ENCODE results near the gene CETN2.
"Not testable (repeated sequence)": the region's sequence is repeated elsewhere in the genome, so short reads cannot be mapped to it uniquely, and the experiment has no call there.

The CETN2 gene

DNA sequence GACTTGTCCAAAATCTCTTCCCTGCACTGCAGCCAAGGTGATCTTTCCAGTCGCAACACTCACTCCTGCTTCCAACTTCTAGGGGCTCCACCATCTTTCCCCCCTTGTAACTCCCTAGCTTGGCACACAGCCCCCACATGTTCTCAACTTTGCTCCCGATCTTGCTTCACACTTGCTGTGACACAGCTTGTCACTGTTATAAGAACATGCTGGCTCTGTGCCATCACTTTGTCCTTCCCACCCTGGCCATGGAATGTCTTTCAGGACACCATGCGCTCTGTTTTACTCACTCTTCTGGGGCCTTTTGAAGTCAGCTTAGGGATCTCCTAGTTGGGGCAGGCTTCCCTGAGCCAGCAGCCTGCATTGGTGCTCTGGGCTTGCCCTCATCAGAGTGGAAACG lies 2.8 kb upstream of the CETN2 start:
- DNase-seq (ENCODE audit: low read depth in 2 of 3, low spot score in 2 of 3) = no peak

GRCh38 chrX:152832520-152832919 lies 2.0 kb upstream of the CETN2 start:
- no peak for DNase-seq (ENCODE audit: low read depth in 2 of 3, low spot score in 2 of 3)

- DNase-seq (ENCODE audit: low read depth in 2 of 3, low spot score in 2 of 3) = no peak
Measured at GRCh38 chrX:152831391-152831790, 834 bp upstream of the CETN2 start.

GRCh38 chrX:152824841-152825374 lies 5.6 kb downstream of the CETN2 start:
- no peak for DNase-seq (ENCODE audit: low read depth in 2 of 3, low spot score in 2 of 3)

GRCh38 chrX:152823657-152824056 lies 6.9 kb downstream of the CETN2 start:
- DNase-seq (ENCODE audit: low read depth in 2 of 3, low spot score in 2 of 3) = no peak

GRCh38 chrX:152822383-152823086 lies 8.0 kb downstream of the CETN2 start:
- DNase-seq (ENCODE audit: low read depth in 2 of 3, low spot score in 2 of 3) = no peak

DNA sequence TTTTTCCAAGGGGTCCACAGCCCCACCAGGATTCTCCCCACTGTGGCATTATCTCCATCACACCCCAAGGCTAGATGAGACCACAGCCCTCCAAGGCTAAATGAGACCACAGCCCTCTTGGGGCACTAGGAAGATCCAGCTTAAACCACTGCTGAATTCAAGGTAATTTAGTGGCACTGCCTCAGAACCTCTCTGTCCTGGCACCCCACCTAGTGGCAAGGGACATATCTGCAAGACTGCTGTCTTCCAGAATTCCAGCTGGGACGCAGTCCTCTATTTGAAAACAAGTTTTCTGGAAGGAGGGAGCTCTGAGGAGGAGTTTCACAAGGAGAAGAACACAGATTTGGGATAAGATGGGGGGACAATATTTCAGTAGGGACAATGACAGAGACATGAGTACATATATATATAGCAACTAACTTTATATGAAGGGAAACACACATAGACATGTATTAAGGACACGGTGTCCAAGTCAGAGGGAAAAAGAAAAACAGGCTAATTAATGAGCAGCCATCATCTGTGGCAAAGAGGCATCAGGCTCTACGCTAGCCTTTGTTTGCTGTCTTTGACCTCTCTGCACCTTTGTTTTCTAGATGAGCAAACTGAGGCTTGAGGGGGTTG lies 9.3 kb downstream of the CETN2 start:
- no peak for DNase-seq (ENCODE audit: low read depth in 2 of 3, low spot score in 2 of 3)

GRCh38 chrX:152819732-152820131 lies 10.8 kb downstream of the CETN2 start:
- DNase-seq (ENCODE audit: low read depth in 2 of 3, low spot score in 2 of 3) = no peak

- DNase-seq (ENCODE audit: low read depth in 2 of 3, low spot score in 2 of 3) = no peak
Measured at GRCh38 chrX:152819266-152819665, 11.3 kb downstream of the CETN2 start.

- no peak for DNase-seq (ENCODE audit: low read depth in 2 of 3, low spot score in 2 of 3)
Measured at GRCh38 chrX:152818356-152818755, 12.2 kb downstream of the CETN2 start.

- DNase-seq (ENCODE audit: low read depth in 2 of 3, low spot score in 2 of 3) = no peak
Measured at GRCh38 chrX:152817078-152817764, 13.3 kb downstream of the CETN2 start.

GRCh38 chrX:152814048-152814447 lies 16.5 kb downstream of the CETN2 start:
- no peak for DNase-seq (ENCODE audit: low read depth in 2 of 3, low spot score in 2 of 3)

GRCh38 chrX:152813206-152813605 lies 17.4 kb downstream of the CETN2 start:
- DNase-seq (ENCODE audit: low read depth in 2 of 3, low spot score in 2 of 3) = no peak

GRCh38 chrX:152810403-152810802 lies 20.2 kb downstream of the CETN2 start:
- no peak for DNase-seq (ENCODE audit: low read depth in 2 of 3, low spot score in 2 of 3)

- DNase-seq (ENCODE audit: low read depth in 2 of 3, low spot score in 2 of 3) = no peak
Measured at GRCh38 chrX:152806035-152806434, 24.5 kb downstream of the CETN2 start.

- DNase-seq (ENCODE audit: low read depth in 2 of 3, low spot score in 2 of 3) = no peak
Measured at GRCh38 chrX:152798945-152799344, 31.6 kb downstream of the CETN2 start.

DNA sequence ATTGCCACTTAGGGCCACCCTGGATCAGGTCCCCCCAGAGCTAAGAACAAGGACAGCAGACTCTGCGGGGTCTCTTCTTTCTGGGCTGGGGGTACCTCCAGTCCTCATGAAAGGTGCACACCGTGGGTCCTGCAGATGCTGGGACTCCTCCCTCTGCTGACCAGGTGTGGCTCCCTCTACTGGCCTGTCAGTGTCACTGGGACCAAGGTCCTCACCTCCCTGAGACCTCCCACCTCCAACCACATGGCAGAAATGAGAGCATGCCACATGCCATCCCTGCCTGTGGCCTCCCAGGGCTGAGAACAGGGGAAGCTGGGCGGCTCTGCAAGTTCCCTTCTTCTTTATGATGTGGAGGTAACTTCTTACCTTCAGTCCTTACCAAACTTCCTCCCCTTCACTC lies 43.5 kb downstream of the CETN2 start:
- DNase-seq (ENCODE audit: low read depth in 2 of 3, low spot score in 2 of 3) = not testable (repeated sequence)
